ENCODE results near the gene SYN1.
A peak's percentile ranks its signal among the peaks of the same experiment; 100 is the strongest.

SYN1 gene

GRCh38 chrX:47576021-47576898 is 43.4 kb downstream of the SYN1 start:
- no peak overlapping the region for H3K27ac ChIP-seq (ENCODE audit: low read depth, low read length)
- H3K4me3 ChIP-seq (ENCODE audit: low read depth in 1 of 5, low read length in 5 of 5) = no peak overlapping the region
- H3K27me3 ChIP-seq (ENCODE audit: control insufficient read depth in 5 of 5, insufficient read depth in 4 of 5, low read length in 5 of 5) = peaks cover 8 to 52% (median 34%) of the 10 kb centered on the region in 5 donors
- no peaks in the 10 kb centered on the region for H3K9me3 ChIP-seq (ENCODE audit: control insufficient read depth in 5 of 5, low read length in 5 of 5)
- peaks cover 0 to 8% (median 5%) of the 10 kb centered on the region in 5 donors for H3K4me1 ChIP-seq (ENCODE audit: control insufficient read depth in 5 of 5, insufficient read depth in 5 of 5, low read length in 5 of 5)
- no peak overlapping the region for H3K9ac ChIP-seq (ENCODE audit: low read length in 5 of 5)
- H3K36me3 ChIP-seq (ENCODE audit: control insufficient read depth in 5 of 5, insufficient read depth in 5 of 5, low read length in 5 of 5) = peaks cover 0 to 8% (median 5%) of the 10 kb centered on the region in 5 donors

GRCh38 chrX:47574547-47575301 is 44.9 kb downstream of the SYN1 start:
- peaks cover 0 to 8% (median 5%) of the 10 kb centered on the region in 5 donors for H3K4me1 ChIP-seq (ENCODE audit: control insufficient read depth in 5 of 5, insufficient read depth in 5 of 5, low read length in 5 of 5)
- H3K27ac ChIP-seq (ENCODE audit: low read depth, low read length) = no peak overlapping the region
- no peak overlapping the region for H3K4me3 ChIP-seq (ENCODE audit: low read depth in 1 of 5, low read length in 5 of 5)
- H3K27me3 ChIP-seq (ENCODE audit: control insufficient read depth in 5 of 5, insufficient read depth in 4 of 5, low read length in 5 of 5) = peaks cover 8 to 48% (median 36%) of the 10 kb centered on the region in 5 donors
- H3K36me3 ChIP-seq (ENCODE audit: control insufficient read depth in 5 of 5, insufficient read depth in 5 of 5, low read length in 5 of 5) = peaks cover 0 to 24% (median 15%) of the 10 kb centered on the region in 5 donors
- no peaks in the 10 kb centered on the region for H3K9me3 ChIP-seq (ENCODE audit: control insufficient read depth in 5 of 5, low read length in 5 of 5)
- no peak overlapping the region for H3K9ac ChIP-seq (ENCODE audit: low read length in 5 of 5)

GRCh38 chrX:47574076-47574546 is 45.5 kb downstream of the SYN1 start:
- H3K9me3 ChIP-seq (ENCODE audit: control insufficient read depth in 5 of 5, low read length in 5 of 5) = no peaks in the 10 kb centered on the region
- H3K27me3 ChIP-seq (ENCODE audit: control insufficient read depth in 5 of 5, insufficient read depth in 4 of 5, low read length in 5 of 5) = peaks cover 6 to 48% (median 34%) of the 10 kb centered on the region in 5 donors
- H3K4me3 ChIP-seq (ENCODE audit: low read depth in 1 of 5, low read length in 5 of 5) = peak overlapping the region in 1 of 5 donors; percentile 38
- H3K36me3 ChIP-seq (ENCODE audit: control insufficient read depth in 5 of 5, insufficient read depth in 5 of 5, low read length in 5 of 5) = peaks cover 0 to 30% (median 21%) of the 10 kb centered on the region in 5 donors
- no peak overlapping the region for H3K9ac ChIP-seq (ENCODE audit: low read length in 5 of 5)
- H3K4me1 ChIP-seq (ENCODE audit: control insufficient read depth in 5 of 5, insufficient read depth in 5 of 5, low read length in 5 of 5) = peaks cover 0 to 8% (median 4%) of the 10 kb centered on the region in 5 donors
- no peak overlapping the region for H3K27ac ChIP-seq (ENCODE audit: low read depth, low read length)

DNA sequence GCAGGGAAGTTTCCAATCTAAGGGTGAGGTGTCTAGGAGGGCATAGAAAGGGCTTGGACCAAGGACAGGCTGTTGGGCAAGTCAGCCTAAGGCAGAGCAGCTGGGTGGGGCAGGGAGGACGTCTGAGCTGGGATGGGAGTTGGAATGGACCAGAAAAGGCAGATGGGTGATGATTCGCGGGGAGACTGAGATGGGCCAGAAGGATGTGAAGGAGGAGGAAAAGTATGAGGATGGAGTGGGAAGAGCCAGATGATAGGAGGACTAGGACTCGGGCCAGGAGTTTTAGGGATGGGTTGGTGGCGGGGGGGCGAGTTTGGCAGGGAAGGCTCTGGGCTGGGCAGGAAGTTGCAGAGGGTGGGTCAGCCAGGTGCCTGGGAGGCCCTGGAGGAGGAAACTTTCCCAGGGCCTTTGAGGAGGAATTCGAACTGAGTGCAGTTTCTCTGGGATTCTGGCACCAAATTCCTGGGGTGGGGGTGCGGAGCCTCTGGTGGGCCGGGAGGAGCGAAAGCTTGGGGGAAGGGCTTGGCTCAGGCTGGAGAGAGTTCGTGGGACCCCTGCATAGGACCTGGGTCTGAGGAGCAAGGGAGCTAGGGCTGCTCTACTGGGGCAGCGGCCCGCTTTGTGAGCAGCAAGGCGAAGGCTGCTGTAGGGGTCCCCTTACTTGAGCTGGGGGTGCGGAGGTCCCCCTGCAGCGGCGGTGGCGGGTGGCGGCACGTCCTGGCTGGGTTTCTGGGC is 46.1 kb downstream of the SYN1 start:
- H3K27ac ChIP-seq (ENCODE audit: low read depth, low read length) = no peak overlapping the region
- H3K4me3 ChIP-seq (ENCODE audit: low read depth in 1 of 5, low read length in 5 of 5) = peak overlapping the region in 2 of 5 donors; percentile 17 to 38
- peaks cover 0 to 8% (median 0%) of the 10 kb centered on the region in 5 donors for H3K4me1 ChIP-seq (ENCODE audit: control insufficient read depth in 5 of 5, insufficient read depth in 5 of 5, low read length in 5 of 5)
- peaks cover 0 to 36% (median 24%) of the 10 kb centered on the region in 5 donors for H3K36me3 ChIP-seq (ENCODE audit: control insufficient read depth in 5 of 5, insufficient read depth in 5 of 5, low read length in 5 of 5)
- H3K9me3 ChIP-seq (ENCODE audit: control insufficient read depth in 5 of 5, low read length in 5 of 5) = no peaks in the 10 kb centered on the region
- no peak overlapping the region for H3K9ac ChIP-seq (ENCODE audit: low read length in 5 of 5)
- peaks cover 0 to 43% (median 29%) of the 10 kb centered on the region in 5 donors for H3K27me3 ChIP-seq (ENCODE audit: control insufficient read depth in 5 of 5, insufficient read depth in 4 of 5, low read length in 5 of 5)

DNA sequence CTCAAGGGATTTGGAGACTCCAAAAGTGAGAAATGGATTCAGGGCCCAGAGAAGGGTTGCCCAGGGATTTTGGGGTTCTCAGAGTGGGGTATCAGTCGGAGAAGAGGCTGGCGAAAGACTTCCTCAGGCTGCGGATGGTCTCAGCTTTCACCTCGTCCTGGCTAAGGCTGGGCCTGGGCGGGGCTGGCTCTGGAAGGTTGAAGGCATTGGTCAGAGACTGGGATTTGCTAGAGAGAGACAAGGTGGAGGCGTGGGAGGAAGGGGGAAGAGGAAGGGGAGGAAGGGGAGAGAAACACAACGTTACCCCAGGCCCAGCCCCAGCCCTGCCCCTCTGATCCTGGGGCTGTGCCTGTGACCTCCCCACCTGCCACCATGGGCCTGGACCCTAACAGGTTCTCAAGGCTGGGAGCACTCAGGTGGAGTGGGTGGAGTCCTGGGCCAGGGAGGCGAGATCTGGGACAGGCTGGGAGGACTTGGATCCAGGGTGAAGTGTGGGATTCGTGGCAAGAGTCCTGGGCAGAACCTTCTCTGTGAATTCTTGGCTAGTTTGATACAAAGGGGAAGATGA is 46.8 kb downstream of the SYN1 start:
- Histone ChIP-seq H3K4me3 (ENCODE audit: low read depth in 1 of 5, low read length in 5 of 5) (no peak overlapping the region), H3K27me3 (ENCODE audit: control insufficient read depth in 5 of 5, insufficient read depth in 4 of 5, low read length in 5 of 5) (peaks cover 0 to 36% (median 29%) of the 10 kb centered on the region in 5 donors), H3K4me1 (ENCODE audit: control insufficient read depth in 5 of 5, insufficient read depth in 5 of 5, low read length in 5 of 5) (peaks cover 0 to 8% (median 0%) of the 10 kb centered on the region in 5 donors), H3K9me3 (ENCODE audit: control insufficient read depth in 5 of 5, low read length in 5 of 5) (no peaks in the 10 kb centered on the region), H3K9ac (ENCODE audit: low read length in 5 of 5) (no peak overlapping the region), H3K36me3 (ENCODE audit: control insufficient read depth in 5 of 5, insufficient read depth in 5 of 5, low read length in 5 of 5) (peaks cover 3 to 42% (median 27%) of the 10 kb centered on the region in 5 donors), H3K27ac (ENCODE audit: low read depth, low read length) (no peak overlapping the region)

GRCh38 chrX:47571896-47572295 is 47.8 kb downstream of the SYN1 start:
- no peak overlapping the region for H3K27ac ChIP-seq (ENCODE audit: low read depth, low read length)
- H3K9ac ChIP-seq (ENCODE audit: low read length in 5 of 5) = no peak overlapping the region
- H3K27me3 ChIP-seq (ENCODE audit: control insufficient read depth in 5 of 5, insufficient read depth in 4 of 5, low read length in 5 of 5) = peaks cover 0 to 32% (median 25%) of the 10 kb centered on the region in 5 donors
- H3K4me1 ChIP-seq (ENCODE audit: control insufficient read depth in 5 of 5, insufficient read depth in 5 of 5, low read length in 5 of 5) = peaks cover 0 to 8% (median 0%) of the 10 kb centered on the region in 5 donors
- peaks cover 4 to 52% (median 33%) of the 10 kb centered on the region in 5 donors for H3K36me3 ChIP-seq (ENCODE audit: control insufficient read depth in 5 of 5, insufficient read depth in 5 of 5, low read length in 5 of 5)
- no peaks in the 10 kb centered on the region for H3K9me3 ChIP-seq (ENCODE audit: control insufficient read depth in 5 of 5, low read length in 5 of 5)
- no peak overlapping the region for H3K4me3 ChIP-seq (ENCODE audit: low read depth in 1 of 5, low read length in 5 of 5)

DNA sequence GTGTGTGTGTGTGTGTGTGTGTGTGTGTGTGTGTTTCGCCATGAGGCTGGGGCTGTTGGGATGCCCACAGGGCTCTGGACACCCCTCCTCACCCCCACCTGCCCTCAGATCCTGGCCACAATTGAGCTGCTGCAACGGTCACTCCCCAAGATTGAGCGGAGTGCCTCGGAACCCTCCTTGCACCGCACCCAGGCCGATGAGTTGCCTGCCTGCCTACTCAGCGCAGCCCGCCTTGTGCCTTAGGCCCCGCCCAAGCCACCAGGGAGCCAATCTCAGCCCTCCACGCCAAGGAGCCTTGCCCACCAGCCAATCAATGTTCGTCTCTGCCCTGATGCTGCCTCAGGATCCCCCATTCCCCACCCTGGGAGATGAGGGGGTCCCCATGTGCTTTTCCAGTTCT is 48.4 kb downstream of the SYN1 start:
- Histone ChIP-seq H3K4me3 (ENCODE audit: low read depth in 1 of 5, low read length in 5 of 5) (no peak overlapping the region), H3K36me3 (ENCODE audit: control insufficient read depth in 5 of 5, insufficient read depth in 5 of 5, low read length in 5 of 5) (peaks cover 4 to 56% (median 39%) of the 10 kb centered on the region in 5 donors), H3K9me3 (ENCODE audit: control insufficient read depth in 5 of 5, low read length in 5 of 5) (no peaks in the 10 kb centered on the region), H3K9ac (ENCODE audit: low read length in 5 of 5) (no peak overlapping the region), H3K27me3 (ENCODE audit: control insufficient read depth in 5 of 5, insufficient read depth in 4 of 5, low read length in 5 of 5) (peaks cover 0 to 27% (median 20%) of the 10 kb centered on the region in 5 donors), H3K27ac (ENCODE audit: low read depth, low read length) (no peak overlapping the region), H3K4me1 (ENCODE audit: control insufficient read depth in 5 of 5, insufficient read depth in 5 of 5, low read length in 5 of 5) (peaks cover 0 to 8% (median 0%) of the 10 kb centered on the region in 5 donors)

GRCh38 chrX:47570794-47571193 is 48.9 kb downstream of the SYN1 start:
- Histone ChIP-seq H3K36me3 (ENCODE audit: control insufficient read depth in 5 of 5, insufficient read depth in 5 of 5, low read length in 5 of 5) (peaks cover 4 to 56% (median 39%) of the 10 kb centered on the region in 5 donors), H3K9ac (ENCODE audit: low read length in 5 of 5) (no peak overlapping the region), H3K4me1 (ENCODE audit: control insufficient read depth in 5 of 5, insufficient read depth in 5 of 5, low read length in 5 of 5) (peaks cover 0 to 8% (median 0%) of the 10 kb centered on the region in 5 donors), H3K4me3 (ENCODE audit: low read depth in 1 of 5, low read length in 5 of 5) (no peak overlapping the region), H3K27ac (ENCODE audit: low read depth, low read length) (no peak overlapping the region), H3K9me3 (ENCODE audit: control insufficient read depth in 5 of 5, low read length in 5 of 5) (no peaks in the 10 kb centered on the region), H3K27me3 (ENCODE audit: control insufficient read depth in 5 of 5, insufficient read depth in 4 of 5, low read length in 5 of 5) (peaks cover 0 to 25% (median 19%) of the 10 kb centered on the region in 5 donors)

DNA sequence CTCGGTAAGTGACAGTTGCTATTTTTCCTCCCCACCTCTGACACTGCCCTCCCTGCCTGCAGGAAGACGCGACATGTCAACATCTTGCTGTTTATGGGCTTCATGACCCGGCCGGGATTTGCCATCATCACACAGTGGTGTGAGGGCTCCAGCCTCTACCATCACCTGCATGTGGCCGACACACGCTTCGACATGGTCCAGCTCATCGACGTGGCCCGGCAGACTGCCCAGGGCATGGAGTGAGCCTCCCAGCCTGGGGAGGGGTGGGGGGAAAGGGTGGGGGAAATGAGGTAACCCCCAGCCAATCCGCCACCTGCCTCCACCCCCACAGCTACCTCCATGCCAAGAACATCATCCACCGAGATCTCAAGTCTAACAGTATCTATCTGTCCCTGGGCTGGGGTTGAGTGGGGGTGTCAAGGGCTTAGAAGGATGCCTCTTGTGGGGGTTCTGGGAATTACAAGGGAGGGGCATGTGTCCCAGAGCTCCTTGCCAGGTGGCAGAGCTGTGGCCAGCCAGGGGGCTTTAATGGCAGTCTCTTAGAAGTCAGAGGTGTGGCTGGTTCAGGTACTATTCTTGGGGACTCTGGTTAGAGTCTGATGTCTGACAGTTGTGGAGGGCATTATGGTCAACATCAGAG is 50.9 kb downstream of the SYN1 start:
- Histone ChIP-seq H3K27me3 (ENCODE audit: control insufficient read depth in 5 of 5, insufficient read depth in 4 of 5, low read length in 5 of 5) (peaks cover 0 to 21% (median 13%) of the 10 kb centered on the region in 5 donors), H3K36me3 (ENCODE audit: control insufficient read depth in 5 of 5, insufficient read depth in 5 of 5, low read length in 5 of 5) (peaks cover 4 to 72% (median 48%) of the 10 kb centered on the region in 5 donors), H3K9me3 (ENCODE audit: control insufficient read depth in 5 of 5, low read length in 5 of 5) (no peaks in the 10 kb centered on the region), H3K27ac (ENCODE audit: low read depth, low read length) (no peak overlapping the region), H3K4me3 (ENCODE audit: low read depth in 1 of 5, low read length in 5 of 5) (no peak overlapping the region), H3K9ac (ENCODE audit: low read length in 5 of 5) (no peak overlapping the region), H3K4me1 (ENCODE audit: control insufficient read depth in 5 of 5, insufficient read depth in 5 of 5, low read length in 5 of 5) (peaks cover 0 to 7% (median 0%) of the 10 kb centered on the region in 5 donors)

Data from subcutaneous abdominal adipose tissue (tissue), 5 donors.